ENCODE measurements around the gene PAK1.
A peak's percentile ranks its signal among the peaks of the same experiment; 100 is the strongest.
"Not testable (repeated sequence)": the region's sequence is repeated elsewhere in the genome, so short reads cannot be mapped to it uniquely, and the experiment has no call there.

PAK1 gene

DNA sequence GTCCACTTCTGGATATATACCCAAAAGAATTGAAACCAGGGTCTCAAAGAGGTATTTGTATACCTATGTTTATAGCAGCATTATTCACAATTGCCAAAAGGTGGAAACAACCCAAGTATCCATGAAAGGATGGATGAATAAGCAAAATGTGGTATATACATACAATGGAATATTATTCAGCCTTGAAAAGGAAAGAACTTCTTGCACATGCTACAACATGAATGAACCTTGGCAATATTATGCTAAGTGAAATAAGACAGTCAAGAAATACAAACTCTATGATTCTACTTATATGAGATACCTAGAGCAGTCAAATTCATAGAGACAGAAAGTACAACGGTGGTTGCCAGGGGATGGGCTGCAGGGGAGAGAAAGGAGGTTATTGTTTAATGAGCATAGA lies 21.6 kb upstream of the PAK1 start:
- no peaks in the 10 kb centered on the region for H3K9me3 ChIP-seq
- H3K36me3 ChIP-seq = no peaks in the 10 kb centered on the region
- DNase-seq = no peak
- H3K4me1 ChIP-seq = no peaks in the 10 kb centered on the region
- H3K4me3 ChIP-seq (ENCODE audit: low read depth, low read length) = no peak overlapping the region
- H3K27me3 ChIP-seq = no peaks in the 10 kb centered on the region
- TF ChIP-seq, protein P1, sequence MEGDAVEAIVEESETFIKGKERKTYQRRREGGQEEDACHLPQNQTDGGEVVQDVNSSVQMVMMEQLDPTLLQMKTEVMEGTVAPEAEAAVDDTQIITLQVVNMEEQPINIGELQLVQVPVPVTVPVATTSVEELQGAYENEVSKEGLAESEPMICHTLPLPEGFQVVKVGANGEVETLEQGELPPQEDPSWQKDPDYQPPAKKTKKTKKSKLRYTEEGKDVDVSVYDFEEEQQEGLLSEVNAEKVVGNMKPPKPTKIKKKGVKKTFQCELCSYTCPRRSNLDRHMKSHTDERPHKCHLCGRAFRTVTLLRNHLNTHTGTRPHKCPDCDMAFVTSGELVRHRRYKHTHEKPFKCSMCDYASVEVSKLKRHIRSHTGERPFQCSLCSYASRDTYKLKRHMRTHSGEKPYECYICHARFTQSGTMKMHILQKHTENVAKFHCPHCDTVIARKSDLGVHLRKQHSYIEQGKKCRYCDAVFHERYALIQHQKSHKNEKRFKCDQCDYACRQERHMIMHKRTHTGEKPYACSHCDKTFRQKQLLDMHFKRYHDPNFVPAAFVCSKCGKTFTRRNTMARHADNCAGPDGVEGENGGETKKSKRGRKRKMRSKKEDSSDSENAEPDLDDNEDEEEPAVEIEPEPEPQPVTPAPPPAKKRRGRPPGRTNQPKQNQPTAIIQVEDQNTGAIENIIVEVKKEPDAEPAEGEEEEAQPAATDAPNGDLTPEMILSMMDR (IDR thresholded peaks at IDR 0.05; ENCODE audit: low read depth, low read length) = no peak

DNA sequence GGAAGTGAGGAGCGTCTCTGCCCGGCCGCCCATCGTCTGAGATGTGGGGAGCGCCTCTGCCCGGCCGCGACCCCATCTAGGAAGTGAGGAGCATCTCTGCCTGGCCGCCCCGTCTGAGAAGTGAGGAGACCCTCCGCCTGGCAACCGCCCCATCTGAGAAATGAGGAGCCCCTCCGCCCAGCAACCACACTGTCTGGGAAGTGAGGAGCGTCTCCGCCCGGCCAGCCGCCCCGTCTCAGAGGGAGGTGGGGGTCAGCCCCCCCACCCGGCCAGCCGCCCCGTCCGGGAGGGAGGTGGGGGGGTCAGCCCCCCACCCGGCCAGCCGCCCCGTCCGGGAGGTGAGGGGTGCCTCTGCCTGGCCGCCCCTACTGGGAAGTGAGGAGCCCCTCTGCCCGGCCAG lies 16.1 kb upstream of the PAK1 start:
- H3K36me3 ChIP-seq; H3K4me1 ChIP-seq; H3K4me3 ChIP-seq (ENCODE audit: low read depth, low read length); H3K27me3 ChIP-seq; H3K9me3 ChIP-seq; DNase-seq: not testable (repeated sequence)

DNA sequence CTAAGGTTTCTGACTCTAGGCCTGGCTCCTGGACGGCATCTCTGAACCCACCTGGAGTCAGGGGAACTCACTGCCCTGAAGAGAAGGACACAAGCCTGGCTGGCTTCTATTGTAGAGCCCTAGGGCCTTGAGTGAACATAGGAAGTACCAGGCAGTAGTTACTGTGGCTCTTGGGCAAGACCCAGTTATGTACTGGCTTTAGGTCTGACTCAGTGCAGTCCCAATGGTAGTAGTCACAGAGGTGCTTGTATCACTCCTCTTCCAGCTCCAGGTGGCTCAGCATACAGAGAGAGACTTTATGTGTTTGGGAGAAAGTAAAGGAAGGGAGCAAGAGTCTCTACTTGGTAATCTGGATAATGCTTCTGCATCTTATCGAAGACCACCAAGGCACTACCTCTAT lies 13.9 kb upstream of the PAK1 start:
- no peak for DNase-seq
- Histone ChIP-seq H3K36me3 (no peaks in the 10 kb centered on the region), H3K4me3 (ENCODE audit: low read depth, low read length) (no peak overlapping the region), H3K4me1 (peaks cover 4% of the 10 kb centered on the region), H3K9me3 (no peaks in the 10 kb centered on the region), H3K27me3 (no peaks in the 10 kb centered on the region)
- TF ChIP-seq, protein P1 (IDR thresholded peaks at IDR 0.05; ENCODE audit: low read depth, low read length) = no peak

DNA sequence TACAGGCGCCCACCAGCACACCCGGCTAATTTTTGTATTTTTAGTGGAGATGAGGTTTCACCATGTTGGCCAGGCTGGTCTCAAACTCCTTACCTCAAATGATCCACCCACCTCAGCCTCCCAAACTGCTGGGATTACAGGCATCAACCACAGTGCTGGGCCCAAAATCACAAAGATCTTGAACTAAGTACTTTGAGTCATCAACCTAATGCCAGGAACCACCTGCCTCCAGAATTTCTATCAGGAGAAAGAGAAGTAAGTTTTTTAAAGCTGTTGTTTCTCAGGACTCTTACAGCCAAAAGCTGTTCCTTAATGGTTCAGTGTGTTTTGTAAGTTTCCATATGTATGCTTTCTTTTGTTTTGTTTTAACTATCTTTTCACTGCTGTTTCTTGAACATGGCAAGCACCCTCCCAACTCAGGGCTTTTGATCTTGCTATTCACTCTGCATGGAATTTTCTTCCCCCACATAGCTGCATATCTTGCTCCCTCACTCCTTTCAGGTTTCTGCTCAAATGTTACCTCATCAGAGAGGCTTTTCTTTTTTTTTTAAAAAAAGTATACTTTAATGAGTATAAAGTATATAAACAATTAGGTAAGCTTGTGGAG lies 6.0 kb upstream of the PAK1 start:
- DNase-seq = no peak
- Histone ChIP-seq H3K4me3 (ENCODE audit: low read depth, low read length) (no peak overlapping the region), H3K36me3 (no peaks in the 10 kb centered on the region), H3K4me1 (peaks cover 3% of the 10 kb centered on the region), H3K27me3 (no peaks in the 10 kb centered on the region), H3K9me3 (no peaks in the 10 kb centered on the region)
- TF ChIP-seq, protein P1 (IDR thresholded peaks at IDR 0.05; ENCODE audit: low read depth, low read length) = no peak

DNA sequence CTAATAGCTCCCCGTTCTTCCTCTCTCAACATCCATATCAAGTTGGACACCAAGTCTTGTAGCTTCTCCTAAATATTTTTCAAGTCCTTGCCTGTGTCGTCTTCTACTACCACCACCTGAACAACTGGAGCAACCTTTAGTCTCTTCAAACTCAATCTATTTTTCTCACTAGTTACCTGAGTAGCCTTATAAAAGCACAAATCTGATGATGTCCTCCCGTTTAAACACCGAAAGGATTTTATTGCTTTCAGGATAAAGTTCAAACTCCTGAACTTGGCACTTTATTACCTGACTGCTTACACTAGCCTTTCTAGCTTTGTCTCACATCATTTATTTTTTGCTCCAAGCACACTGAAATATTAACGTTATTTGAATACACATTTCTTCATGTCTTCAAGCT lies 1.3 kb upstream of the PAK1 start:
- Histone ChIP-seq H3K9me3 (no peaks in the 10 kb centered on the region; the same call in 1 of the 2 replicates), H3K4me1 (no peaks in the 10 kb centered on the region), H3K36me3 (no peaks in the 10 kb centered on the region), H3K27me3 (peaks cover 3% of the 10 kb centered on the region; the same call in 1 of the 2 replicates), H3K4me3 (ENCODE audit: low read depth, low read length) (no peak overlapping the region)
- TF ChIP-seq, protein P1 (IDR thresholded peaks at IDR 0.05; ENCODE audit: low read depth, low read length) = no peak
- DNase-seq = no peak

DNA sequence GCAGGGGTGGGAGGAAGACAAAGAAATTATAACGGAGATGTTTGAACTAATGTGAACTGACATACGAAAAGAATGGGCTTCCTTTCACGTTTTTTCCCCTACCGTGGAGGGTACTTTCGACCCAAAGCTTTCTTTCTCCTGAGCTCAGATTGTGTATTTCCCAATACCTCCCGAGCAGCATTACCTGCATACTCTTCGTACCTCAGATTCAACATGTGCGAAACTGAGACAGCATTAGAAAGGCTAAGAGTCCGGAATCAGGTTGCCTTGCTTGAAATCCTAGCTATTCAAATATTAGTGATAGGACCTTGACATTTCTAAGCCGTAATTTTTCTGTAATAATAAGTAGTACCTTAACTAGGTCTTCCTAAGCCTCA lies 778 bp upstream of the PAK1 start:
- peak overlapping the region; percentile 58 for H3K4me3 ChIP-seq (ENCODE audit: low read depth, low read length)
- peaks cover 3% of the 10 kb centered on the region; the same call in 1 of the 2 replicates for H3K27me3 ChIP-seq
- H3K36me3 ChIP-seq = no peaks in the 10 kb centered on the region
- DNase-seq = no peak
- H3K9me3 ChIP-seq = no peaks in the 10 kb centered on the region; the same call in 1 of the 2 replicates
- no peaks in the 10 kb centered on the region for H3K4me1 ChIP-seq
- TF ChIP-seq, protein P1 (IDR thresholded peaks at IDR 0.05; ENCODE audit: low read depth, low read length) = no peak

Data from BE2C (cell line).